ENCODE results near the gene PRSS16. TPM values are rescaled to one million over a fixed set of nuclear protein-coding genes. Genes with fewer than 3 reads are reported as not detected.

PRSS16 gene
- total RNA-seq, 1 experiment from 2014 or later = 32.5 TPM

DNA sequence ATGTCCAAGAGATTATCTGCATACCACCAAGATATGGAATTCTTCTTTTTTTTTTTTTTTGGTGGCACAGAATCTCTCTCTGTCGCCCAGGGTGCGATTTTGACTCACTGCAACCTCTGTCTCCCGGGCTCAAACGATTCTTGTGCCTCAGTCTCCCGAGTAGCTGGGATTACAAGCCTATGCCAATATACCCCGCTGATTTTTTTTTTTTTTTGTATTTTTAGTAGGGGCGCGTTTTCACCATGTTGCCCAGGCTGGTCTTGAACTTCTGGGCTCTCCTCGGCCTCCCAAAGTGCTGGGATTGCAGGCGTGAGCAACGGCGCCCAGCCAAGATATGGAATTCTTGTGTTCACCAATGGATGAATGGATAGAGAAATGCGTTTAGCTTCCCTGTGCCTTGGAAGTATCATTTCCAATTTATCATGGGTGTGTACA lies 33.6 kb downstream of the PRSS16 start:
- peak overlapping the region; percentile 78 for H2AFZ ChIP-seq
- no peaks in the 10 kb centered on the region for H3K9me2 ChIP-seq (ENCODE audit: insufficient read depth)
- H4K20me1 ChIP-seq (ENCODE audit: insufficient read depth) = no peaks in the 10 kb centered on the region
- no peaks in the 10 kb centered on the region for H3K9me3 ChIP-seq (ENCODE audit: insufficient read depth, low read depth)
- intact Hi-C loops (cut with micrococcal nuclease; ENCODE audit: unreplicated experiment) = no loop called here
- H3F3A ChIP-seq (ENCODE audit: insufficient read depth, low read depth) = peaks cover 8% of the 10 kb centered on the region
- ChIA-PET CTCF (interaction anchor here (0.6 to 0.8 kb wide), 2 partner anchors 13 to 473 kb away, joined by 3 read pairs; no protein-coding TSS in a partner anchor), POLR2A (ENCODE audit: unreplicated experiment) (interaction anchor here (0.6 to 0.7 kb wide), 3 partner anchors 51 to 808 kb away, joined by 6 to 17 read pairs (median 14); no protein-coding TSS in a partner anchor)
- peak overlapping the region; percentile 76 for H3K4me2 ChIP-seq
- no peaks in the 10 kb centered on the region for H3K27me3 ChIP-seq (ENCODE audit: insufficient read depth, low read depth)
- no peak for TF ChIP-seq CTCF (conservative IDR thresholded peaks at IDR 0.05)
- TF ChIP-seq EZH2 (IDR thresholded peaks at IDR 0.05; ENCODE audit: low read depth) = no peak
- no peaks in the 10 kb centered on the region for H3K79me2 ChIP-seq (ENCODE audit: low read depth)
- H3K27ac ChIP-seq = 0 out of 2 replicates have a peak overlapping the region, but pooled peaks have one; percentile 3
- H3K4me1 ChIP-seq (replicated peaks; ENCODE audit: insufficient read depth) = no peaks in the 10 kb centered on the region; the same call in none of the 2 replicates
- H3K4me3 ChIP-seq = peak overlapping the region; percentile 60
- no TSS peak for BruUV-seq (replicated peaks)
- DNase-seq = no peak
- no peaks in the 10 kb centered on the region for H3K36me3 ChIP-seq (ENCODE audit: low read depth)

GRCh38 chr6:27281569-27281968 lies 34.1 kb downstream of the PRSS16 start:
- H3K4me3 ChIP-seq = peak overlapping the region; percentile 60
- intact Hi-C loops (cut with micrococcal nuclease; ENCODE audit: unreplicated experiment) = no loop called here
- CTCF ChIA-PET = no interaction called here
- no peaks in the 10 kb centered on the region for H3K27me3 ChIP-seq (ENCODE audit: insufficient read depth, low read depth)
- H3K79me2 ChIP-seq (ENCODE audit: low read depth) = no peaks in the 10 kb centered on the region
- TF ChIP-seq EZH2 (IDR thresholded peaks at IDR 0.05; ENCODE audit: low read depth) = no peak
- TF ChIP-seq CTCF (conservative IDR thresholded peaks at IDR 0.05) = no peak
- no peak for DNase-seq
- POLR2A ChIA-PET (ENCODE audit: unreplicated experiment) = interaction anchor here (0.6 kb wide), 1 partner anchor 51 kb away, joined by 6 read pairs; no protein-coding TSS in a partner anchor
- H3K4me1 ChIP-seq (replicated peaks; ENCODE audit: insufficient read depth) = no peaks in the 10 kb centered on the region; the same call in none of the 2 replicates
- H3K9me2 ChIP-seq (ENCODE audit: insufficient read depth) = no peaks in the 10 kb centered on the region
- peaks cover 8% of the 10 kb centered on the region for H3F3A ChIP-seq (ENCODE audit: insufficient read depth, low read depth)
- no peak overlapping the region for H2AFZ ChIP-seq
- peak overlapping the region; percentile 76 for H3K4me2 ChIP-seq
- no peaks in the 10 kb centered on the region for H3K9me3 ChIP-seq (ENCODE audit: insufficient read depth, low read depth)
- no peaks in the 10 kb centered on the region for H4K20me1 ChIP-seq (ENCODE audit: insufficient read depth)
- no peaks in the 10 kb centered on the region for H3K36me3 ChIP-seq (ENCODE audit: low read depth)
- no TSS peak for BruUV-seq (replicated peaks)
- H3K27ac ChIP-seq = no peak overlapping the region

DNA sequence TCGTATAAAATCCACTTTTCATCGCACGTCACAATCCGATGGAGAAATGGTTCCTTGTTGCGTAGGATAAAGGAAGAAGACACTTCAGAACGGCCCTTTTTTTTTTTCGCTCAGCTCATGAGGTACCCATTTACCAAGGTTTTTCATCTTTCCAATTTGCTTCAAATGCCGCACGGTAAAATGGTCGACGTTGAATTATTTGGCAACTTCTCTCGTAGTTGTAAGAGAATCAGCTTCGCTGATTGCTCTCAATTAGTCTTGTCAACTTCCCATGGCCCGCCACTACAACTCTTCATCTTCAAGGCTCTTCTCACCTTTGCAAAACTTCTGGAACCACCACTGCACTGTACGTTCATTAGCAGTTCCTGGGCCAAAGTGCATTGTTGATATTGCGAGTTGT lies 35.8 kb downstream of the PRSS16 start:
- intact Hi-C loops (cut with micrococcal nuclease; ENCODE audit: unreplicated experiment) = no loop called here
- no peak overlapping the region for H3K4me3 ChIP-seq
- no peak for DNase-seq
- no TSS peak for BruUV-seq (replicated peaks)
- no peaks in the 10 kb centered on the region for H3K79me2 ChIP-seq (ENCODE audit: low read depth)
- H4K20me1 ChIP-seq (ENCODE audit: insufficient read depth) = no peaks in the 10 kb centered on the region
- ChIA-PET POLR2A (ENCODE audit: unreplicated experiment) (no interaction called here), CTCF (no interaction called here)
- no peaks in the 10 kb centered on the region for H3K36me3 ChIP-seq (ENCODE audit: low read depth)
- H3F3A ChIP-seq (ENCODE audit: insufficient read depth, low read depth) = peaks cover 8% of the 10 kb centered on the region
- no peaks in the 10 kb centered on the region for H3K9me3 ChIP-seq (ENCODE audit: insufficient read depth, low read depth)
- H3K27ac ChIP-seq = no peak overlapping the region
- H3K4me2 ChIP-seq = no peak overlapping the region
- peaks cover 7% of the 10 kb centered on the region for H3K4me1 ChIP-seq (replicated peaks; ENCODE audit: insufficient read depth)
- no peaks in the 10 kb centered on the region for H3K27me3 ChIP-seq (ENCODE audit: insufficient read depth, low read depth)
- H3K9me2 ChIP-seq (ENCODE audit: insufficient read depth) = no peaks in the 10 kb centered on the region
- H2AFZ ChIP-seq = no peak overlapping the region
- TF ChIP-seq EZH2 (IDR thresholded peaks at IDR 0.05; ENCODE audit: low read depth) (no peak), CTCF (conservative IDR thresholded peaks at IDR 0.05) (no peak)
